Mononuclear cell (primary cell): ENCODE results near the gene HCST. TPM values are rescaled to one million over a fixed set of nuclear protein-coding genes. Genes with fewer than 3 reads are reported as not detected.
"Not testable (repeated sequence)": the region's sequence is repeated elsewhere in the genome, so short reads cannot be mapped to it uniquely, and the experiment has no call there.

Source experiments
- H3K27me3 ChIP-seq: 2 replicates; pipeline ENCODE4 v1.6.0; 2011; ENCODE audit warnings: low read length, control low read depth; ENCODE audit not compliant: insufficient read depth
- H3K4me1 ChIP-seq: 2 replicates; pipeline ENCODE4 v1.5.1; 2011; ENCODE audit warnings: mild to moderate bottlenecking, low read length, control low read depth; ENCODE audit not compliant: insufficient read depth
- H3K4me3 ChIP-seq: 2 replicates; pipeline ENCODE4 v1.5.1; 2011; ENCODE audit warnings: mild to moderate bottlenecking, low read length, moderate library complexity
- H3K9me3 ChIP-seq: 2 replicates; pipeline ENCODE4 v1.5.1; 2011; ENCODE audit warnings: low read depth, mild to moderate bottlenecking, control low read depth, low read length
- total RNA-seq: library from RNA; depleted of rRNA; stranded (reverse); fragments of >200 nt; gene quantifications from one replicate; pipeline ENCODE4 v1.2.3, GENCODE V29; 2012

HCST gene
- total RNA-seq, 1 donor: 58.1 TPM

DNA sequence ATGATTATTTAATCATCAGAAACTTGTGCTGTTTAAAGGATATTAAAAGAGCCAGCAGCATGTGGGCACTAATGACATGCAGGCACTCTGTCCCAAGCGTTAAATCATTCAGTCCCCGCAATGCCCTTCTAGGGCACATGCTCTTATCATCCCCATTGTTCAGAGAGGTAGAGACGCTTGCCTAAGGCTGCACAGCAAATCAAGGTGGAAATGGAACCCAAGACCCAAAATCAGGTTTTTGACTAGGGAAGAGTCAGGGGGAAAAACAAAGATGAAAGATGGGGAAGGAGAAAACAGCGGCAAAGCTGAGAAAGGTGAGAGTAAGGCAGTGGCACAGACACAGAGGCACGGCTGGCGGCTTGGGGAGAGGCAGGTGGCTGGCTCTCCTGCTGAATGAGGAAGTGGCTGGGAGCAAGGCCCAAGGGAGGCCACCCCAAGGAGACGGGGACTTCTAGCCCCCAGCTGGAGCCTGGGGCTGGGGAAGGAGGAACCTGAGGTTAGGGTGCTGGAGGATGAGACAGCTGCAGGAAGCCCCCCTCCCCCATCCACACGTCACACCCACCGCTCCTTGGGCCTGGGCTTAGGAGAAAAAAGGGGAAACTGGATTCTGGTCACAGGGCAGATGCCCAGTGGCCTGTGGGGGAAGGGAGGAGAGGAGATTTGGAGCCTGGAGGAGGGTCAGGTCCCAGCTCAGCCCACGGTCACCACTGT is 6.8 kb downstream of the HCST start:
- H3K27me3 ChIP-seq: no peaks in the 10 kb centered on the region
- H3K9me3 ChIP-seq: no peaks in the 10 kb centered on the region
- peaks cover 95% of the 10 kb centered on the region for H3K4me1 ChIP-seq
- peak overlapping the region; percentile 78 for H3K4me3 ChIP-seq

DNA sequence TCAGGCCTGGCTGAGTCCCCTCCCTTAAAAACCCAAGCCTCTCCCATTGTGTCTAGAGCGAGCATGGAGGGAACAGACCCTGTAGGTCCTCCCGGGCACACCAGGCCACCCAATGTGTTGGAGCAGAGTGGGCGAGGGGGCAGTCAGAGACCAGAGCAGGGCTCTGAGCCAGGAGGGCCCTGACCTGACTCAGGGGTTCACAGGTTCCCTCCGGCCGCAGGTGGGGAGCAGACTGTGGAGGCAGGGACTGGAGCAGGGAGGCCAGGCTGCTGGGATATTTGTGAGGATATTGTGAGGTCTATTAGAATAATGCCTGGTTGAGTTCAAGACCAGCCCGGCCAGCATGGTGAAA is 7.3 kb downstream of the HCST start:
- no peak overlapping the region for H3K4me3 ChIP-seq
- H3K4me1 ChIP-seq: peaks cover 95% of the 10 kb centered on the region
- H3K27me3 ChIP-seq: no peaks in the 10 kb centered on the region
- H3K9me3 ChIP-seq: no peaks in the 10 kb centered on the region

DNA sequence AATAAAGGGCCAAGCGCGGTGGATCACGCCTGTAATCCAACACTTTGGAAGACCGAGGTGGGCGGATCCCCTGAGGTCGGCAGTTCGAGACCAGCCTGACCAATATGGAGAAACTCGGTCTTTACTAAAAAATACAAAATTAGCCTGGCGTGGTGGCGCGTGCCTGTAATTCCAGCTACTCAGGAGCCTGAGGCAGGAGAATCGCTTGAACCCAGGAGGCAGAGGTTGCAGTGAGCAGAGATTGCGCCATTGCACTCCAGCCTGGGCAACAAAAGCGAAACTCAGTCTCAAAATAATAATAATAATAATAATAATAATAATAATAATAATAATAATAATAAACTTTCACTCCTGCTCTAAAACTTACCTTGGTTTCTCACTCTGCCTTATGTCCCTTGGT is 8.0 kb downstream of the HCST start:
- not testable (repeated sequence) for H3K9me3 ChIP-seq, H3K27me3 ChIP-seq, H3K4me3 ChIP-seq
- peaks cover 95% of the 10 kb centered on the region for H3K4me1 ChIP-seq

DNA sequence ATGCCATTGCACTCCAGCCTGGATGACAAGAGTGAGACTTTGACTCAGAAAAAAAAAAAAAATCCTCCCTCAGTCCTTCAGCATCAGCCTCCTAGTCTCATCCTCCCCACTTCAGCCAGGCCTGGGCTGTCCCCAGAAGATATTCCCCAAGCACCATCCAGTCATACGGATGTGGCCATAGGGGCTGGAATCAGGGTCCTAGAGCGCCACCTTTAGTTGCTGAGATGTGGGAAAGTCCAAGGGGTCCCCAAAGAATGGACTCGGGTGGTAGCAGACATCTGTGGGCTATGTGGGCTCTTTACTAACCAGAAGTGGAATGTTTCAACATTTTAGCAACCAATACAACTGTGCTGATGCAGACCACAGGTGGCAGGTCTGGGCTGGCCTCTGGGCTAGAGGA is 8.8 kb downstream of the HCST start:
- H3K4me1 ChIP-seq: peaks cover 94% of the 10 kb centered on the region
- H3K4me3 ChIP-seq: no peak overlapping the region
- H3K27me3 ChIP-seq: no peaks in the 10 kb centered on the region
- H3K9me3 ChIP-seq: no peaks in the 10 kb centered on the region

DNA sequence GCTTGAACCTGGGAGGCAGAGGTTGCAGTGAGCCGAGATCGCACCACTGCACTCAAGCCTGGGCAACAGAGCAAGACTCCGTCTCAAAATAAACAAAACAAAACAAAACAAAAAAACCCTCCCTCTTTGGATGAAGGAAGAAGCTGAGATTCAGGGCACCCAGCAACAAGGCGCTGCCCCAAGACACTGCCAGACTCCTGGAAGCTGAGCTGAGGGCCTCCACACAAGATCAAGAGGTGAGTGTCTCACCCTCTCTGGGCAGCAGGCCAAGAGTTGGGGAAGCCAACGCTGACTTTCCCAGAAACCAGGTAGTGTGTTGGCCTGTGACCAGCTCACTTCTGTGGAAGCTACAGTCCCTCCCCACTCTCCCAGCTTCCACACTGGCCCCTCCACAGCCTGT is 9.5 kb downstream of the HCST start:
- H3K4me1 ChIP-seq: peaks cover 88% of the 10 kb centered on the region
- H3K9me3 ChIP-seq: no peaks in the 10 kb centered on the region
- no peaks in the 10 kb centered on the region for H3K27me3 ChIP-seq
- H3K4me3 ChIP-seq: no peak overlapping the region

DNA sequence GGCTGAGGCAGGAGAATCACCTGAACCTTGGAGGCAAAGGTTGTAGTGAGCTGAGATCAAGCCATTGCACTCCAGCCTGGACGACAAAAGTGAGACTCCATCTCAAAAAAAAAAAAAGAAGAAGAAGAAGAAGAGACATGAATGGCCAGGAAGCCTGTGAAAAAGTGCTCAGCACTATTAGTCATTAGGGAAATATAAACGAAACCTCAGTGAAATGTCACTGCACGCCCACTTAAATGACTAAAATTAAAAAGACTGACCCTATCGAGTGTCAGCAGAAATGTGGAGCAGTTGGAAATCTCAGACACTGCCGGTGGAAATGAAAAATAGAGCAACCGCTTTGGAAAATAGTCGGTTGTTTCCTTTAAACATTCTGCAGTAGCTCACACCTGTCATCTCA is 11.3 kb downstream of the HCST start:
- H3K27me3 ChIP-seq: no peaks in the 10 kb centered on the region
- H3K4me3 ChIP-seq: no peak overlapping the region
- peaks cover 73% of the 10 kb centered on the region for H3K4me1 ChIP-seq
- no peaks in the 10 kb centered on the region for H3K9me3 ChIP-seq

DNA sequence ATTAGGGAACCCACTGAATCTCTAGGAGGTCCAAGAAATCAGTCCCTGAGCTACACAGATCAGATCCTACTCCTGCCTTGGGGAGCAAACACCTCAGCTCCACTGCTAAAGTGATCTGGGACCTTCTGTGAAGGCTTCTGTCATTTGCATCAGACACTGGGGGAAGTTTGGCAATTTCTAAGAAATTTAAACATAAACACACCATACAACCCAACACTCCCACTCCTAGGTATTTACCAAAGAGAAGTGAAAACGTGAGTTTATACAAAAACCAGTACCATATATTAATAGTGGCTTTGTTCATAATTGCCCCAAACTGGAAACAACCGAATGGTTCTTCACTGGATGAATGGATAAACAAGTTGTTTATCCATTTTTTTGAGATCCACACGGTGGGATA is 13.1 kb downstream of the HCST start:
- Histone ChIP-seq H3K4me1 (peaks cover 55% of the 10 kb centered on the region), H3K9me3 (no peaks in the 10 kb centered on the region), H3K27me3 (no peaks in the 10 kb centered on the region), H3K4me3 (no peak overlapping the region)

DNA sequence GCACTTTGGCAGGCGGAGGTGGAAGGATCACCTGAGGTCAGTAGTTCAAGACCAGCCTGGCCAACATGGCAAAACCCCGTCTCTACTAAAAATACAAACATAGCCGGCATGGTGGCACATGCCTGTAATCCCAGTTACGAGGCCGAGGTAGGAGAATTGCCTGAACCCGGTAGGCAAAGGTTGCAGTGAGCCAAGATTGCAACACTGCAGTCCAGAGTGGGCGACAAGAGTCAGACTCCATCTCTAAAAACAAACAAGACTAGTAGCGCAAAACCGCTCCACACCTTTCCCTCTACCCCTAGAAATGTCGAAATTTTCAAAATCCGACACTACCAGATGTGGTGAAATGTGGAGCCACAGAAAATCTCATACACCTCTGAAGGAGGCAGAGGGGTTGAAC is 17.0 kb downstream of the HCST start:
- H3K4me3 ChIP-seq: no peak overlapping the region

DNA sequence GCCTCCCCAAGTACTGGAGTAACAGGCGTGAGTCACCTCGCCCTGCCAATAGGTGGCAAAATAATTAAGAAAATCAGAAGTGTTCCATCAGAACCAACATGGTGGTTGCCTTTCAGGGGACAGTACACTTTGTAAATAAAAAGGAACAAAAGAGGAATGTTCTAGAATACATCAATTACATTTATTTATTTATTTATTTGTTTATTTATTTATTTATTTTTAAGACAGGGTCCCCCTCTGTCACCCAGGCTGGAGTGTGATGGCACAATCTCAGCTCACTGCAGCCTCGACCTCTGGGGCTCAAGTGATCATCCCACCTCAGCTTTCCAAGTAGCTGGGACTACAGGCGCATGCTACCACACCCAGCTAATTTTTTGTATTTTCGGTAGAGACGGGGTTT is 18.7 kb downstream of the HCST start:
- Histone ChIP-seq H3K9me3 (no peaks in the 10 kb centered on the region), H3K27me3 (no peaks in the 10 kb centered on the region), H3K4me3 (no peak overlapping the region), H3K4me1 (peaks cover under 1% of the 10 kb centered on the region)

More for the DNA sequence above, 17.0 kb downstream of the HCST start:
- peaks cover 17% of the 10 kb centered on the region for H3K4me1 ChIP-seq
- H3K9me3 ChIP-seq: no peaks in the 10 kb centered on the region
- no peaks in the 10 kb centered on the region for H3K27me3 ChIP-seq

DNA sequence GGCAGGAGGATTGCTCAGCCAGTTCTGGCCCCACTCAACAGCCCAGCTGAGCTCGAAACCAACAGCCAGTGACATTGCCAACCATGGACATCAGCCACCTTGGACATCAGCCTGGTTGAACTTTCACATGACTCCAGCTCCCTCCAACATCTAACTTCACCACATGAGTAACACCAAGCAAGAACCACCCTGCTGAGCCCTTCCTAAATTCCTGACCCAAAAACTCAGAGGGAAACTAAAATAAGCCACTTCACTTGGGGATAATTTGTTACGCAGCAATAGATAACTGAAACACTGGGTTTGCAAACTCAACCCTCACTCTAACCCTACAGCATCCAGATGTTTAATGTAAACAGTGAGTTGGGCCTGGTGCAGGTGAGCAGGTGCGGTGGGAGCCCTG is 23.2 kb downstream of the HCST start:
- Histone ChIP-seq H3K4me1 (peaks cover 40% of the 10 kb centered on the region), H3K27me3 (no peaks in the 10 kb centered on the region), H3K9me3 (no peaks in the 10 kb centered on the region), H3K4me3 (no peak overlapping the region)

DNA sequence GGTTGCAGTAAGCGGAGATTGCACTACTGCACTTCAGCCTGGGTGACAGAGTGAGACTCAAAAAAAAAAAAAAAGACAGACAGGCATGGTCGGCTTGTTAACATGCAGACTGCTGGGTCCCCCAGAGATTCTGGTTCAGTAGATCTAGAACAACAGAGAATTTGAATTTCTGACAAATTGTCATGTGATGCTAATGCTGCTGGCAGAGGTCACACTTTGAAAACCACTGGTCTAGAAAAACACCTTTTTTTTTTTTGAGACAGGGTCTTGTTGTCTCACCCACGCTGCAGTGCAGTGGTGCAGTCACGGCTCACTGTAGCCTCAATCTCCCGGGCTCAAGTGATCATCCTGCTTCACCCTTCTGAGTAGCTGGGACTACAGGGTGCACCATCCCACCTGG is 26.2 kb downstream of the HCST start:
- H3K27me3 ChIP-seq: no peaks in the 10 kb centered on the region
- no peaks in the 10 kb centered on the region for H3K9me3 ChIP-seq
- peaks cover 53% of the 10 kb centered on the region for H3K4me1 ChIP-seq
- no peak overlapping the region for H3K4me3 ChIP-seq

DNA sequence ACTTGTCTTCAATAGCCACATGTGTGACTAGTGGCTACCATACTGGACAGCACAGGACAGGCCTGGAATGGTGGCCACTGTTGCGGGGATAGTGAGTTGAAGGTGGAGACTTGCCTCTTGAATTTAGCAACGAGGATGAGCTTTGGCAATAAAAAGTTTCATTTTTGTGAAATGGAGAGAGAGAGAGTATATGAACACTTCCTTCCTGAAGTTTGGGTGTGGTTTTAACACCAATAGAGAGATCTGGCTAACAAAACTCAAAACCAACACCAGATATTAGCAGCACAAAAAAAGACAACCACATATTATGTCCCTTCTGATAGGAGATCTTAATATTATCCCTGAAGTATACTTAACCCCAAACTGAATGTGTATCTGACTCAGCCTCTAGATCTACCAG is 27.5 kb downstream of the HCST start:
- no peaks in the 10 kb centered on the region for H3K27me3 ChIP-seq
- H3K4me1 ChIP-seq: peaks cover 53% of the 10 kb centered on the region
- H3K9me3 ChIP-seq: no peaks in the 10 kb centered on the region
- no peak overlapping the region for H3K4me3 ChIP-seq

DNA sequence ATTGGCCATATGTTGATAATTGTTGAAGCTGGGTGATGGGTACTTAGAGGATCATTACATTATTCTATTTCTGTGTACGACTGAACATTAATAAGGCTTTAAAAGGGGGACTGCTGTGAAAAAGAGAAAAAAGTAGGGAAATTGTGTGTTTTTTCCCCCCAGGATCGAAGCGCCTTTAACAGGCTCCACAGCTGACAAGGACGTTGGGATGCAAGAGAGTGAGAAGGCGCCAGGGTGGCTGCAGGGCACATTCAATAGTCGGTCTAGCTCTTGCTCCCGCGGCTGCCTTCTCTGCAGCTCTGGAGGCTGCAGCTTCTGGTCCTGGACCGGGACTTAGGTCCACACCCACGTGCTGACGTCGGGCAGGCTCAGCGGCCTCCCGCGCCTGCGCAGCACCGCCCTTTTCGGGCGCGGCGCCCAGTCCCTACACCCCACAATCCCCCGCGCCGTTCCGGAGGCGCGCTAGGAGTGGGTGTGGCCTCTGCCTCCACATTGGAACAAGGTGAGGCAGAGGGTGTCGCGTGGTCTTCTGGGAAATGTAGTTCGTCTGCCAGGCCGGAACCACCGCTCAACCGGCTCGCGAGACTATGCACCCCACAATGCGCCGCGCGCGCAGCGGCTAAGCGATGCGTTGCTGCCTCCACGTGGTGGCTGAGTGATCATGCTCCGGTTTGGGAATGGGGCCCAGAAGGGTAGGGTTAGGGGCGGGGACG is 29.0 kb downstream of the HCST start:
- Histone ChIP-seq H3K4me1 (peaks cover 58% of the 10 kb centered on the region), H3K27me3 (peaks cover 5% of the 10 kb centered on the region), H3K4me3 (peak overlapping the region; percentile 11), H3K9me3 (no peaks in the 10 kb centered on the region)

DNA sequence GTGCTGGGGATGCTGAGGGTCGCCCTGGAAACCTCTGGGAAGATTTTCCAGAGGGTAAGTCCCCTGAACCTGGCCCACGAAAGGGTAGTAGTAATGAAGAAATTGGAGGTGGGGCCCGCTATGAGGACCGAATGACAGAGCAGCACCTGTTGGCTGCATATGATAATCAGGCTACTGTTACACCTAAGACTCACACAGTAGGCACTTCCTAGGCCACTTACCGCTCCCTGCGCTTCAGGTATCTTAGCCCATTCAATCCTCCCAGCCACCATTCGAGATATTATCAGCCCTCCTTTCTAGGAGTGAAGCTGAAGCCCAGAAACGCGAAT is 29.5 kb downstream of the HCST start:
- Histone ChIP-seq H3K4me1 (peaks cover 58% of the 10 kb centered on the region), H3K4me3 (no peak overlapping the region), H3K27me3 (peaks cover 8% of the 10 kb centered on the region), H3K9me3 (no peaks in the 10 kb centered on the region)

DNA sequence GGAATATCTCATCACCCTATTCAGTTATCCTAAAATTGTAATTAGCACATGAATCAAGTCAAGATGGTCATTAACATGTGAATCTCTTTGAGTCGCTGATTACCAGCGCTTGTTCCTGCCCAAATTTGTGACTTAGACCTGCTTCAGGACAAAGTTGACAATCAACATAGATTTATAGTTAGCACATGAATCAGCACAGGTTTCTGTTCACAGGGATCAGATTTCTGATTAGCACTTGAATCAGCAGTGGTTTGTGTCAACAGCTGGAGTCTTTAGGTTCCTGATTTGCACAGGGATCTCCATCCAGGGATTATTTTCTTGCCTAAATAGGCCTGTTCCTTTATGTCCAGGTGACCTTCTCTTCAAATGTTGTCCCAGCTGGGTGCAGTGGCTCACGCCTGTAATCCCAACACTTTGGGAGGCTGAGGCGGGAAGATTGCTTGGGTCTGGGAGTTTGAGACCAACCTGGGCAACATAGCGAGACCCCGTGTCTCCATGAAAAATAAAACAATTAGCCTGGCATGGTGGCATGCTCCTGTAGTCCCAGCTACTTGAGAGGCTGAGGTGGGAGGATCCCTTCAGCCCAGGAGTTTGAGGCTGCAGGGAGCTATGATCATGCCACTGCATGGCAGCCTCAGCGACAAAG is 30.1 kb downstream of the HCST start:
- Histone ChIP-seq H3K27me3 (peaks cover 9% of the 10 kb centered on the region), H3K4me3 (no peak overlapping the region), H3K9me3 (no peaks in the 10 kb centered on the region), H3K4me1 (peaks cover 57% of the 10 kb centered on the region)
